ENCODE results near the gene SP7. TPM values are rescaled to one million over a fixed set of nuclear protein-coding genes. Genes with fewer than 3 reads are reported as not detected.

The SP7 gene
- total and polyA plus RNA-seq, 4 donors: not detected

DNA sequence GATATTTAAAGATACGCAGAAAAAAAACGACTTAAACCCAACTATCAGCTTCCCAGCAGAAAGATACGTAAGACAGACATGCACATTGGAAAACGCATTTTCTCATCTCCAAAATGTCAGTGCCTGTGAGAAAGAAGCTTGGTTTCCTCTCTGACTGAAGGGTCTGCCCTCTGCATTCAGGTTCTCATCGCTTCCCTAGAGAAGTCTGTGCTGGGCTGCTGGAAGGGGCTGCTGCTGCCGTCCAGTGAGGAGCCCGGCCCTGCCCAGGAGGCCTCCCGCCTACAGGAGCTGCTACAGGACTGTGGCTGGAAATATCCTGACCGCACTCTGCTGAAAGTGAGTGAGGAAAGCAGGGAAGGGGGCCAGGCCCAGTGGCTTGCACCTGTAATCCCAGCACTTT, 45.5 kb downstream of the SP7 start:
- no peaks in the 10 kb centered on the region for H3K9me3 ChIP-seq (ENCODE audit: control insufficient read depth in 4 of 4, insufficient read depth in 3 of 4, low read length in 3 of 4)
- no peak overlapping the region for H3K9ac ChIP-seq (ENCODE audit: insufficient read depth in 1 of 2, low read length in 2 of 2)
- H3K4me3 ChIP-seq: no peak overlapping the region
- TF ChIP-seq, protein P1, sequence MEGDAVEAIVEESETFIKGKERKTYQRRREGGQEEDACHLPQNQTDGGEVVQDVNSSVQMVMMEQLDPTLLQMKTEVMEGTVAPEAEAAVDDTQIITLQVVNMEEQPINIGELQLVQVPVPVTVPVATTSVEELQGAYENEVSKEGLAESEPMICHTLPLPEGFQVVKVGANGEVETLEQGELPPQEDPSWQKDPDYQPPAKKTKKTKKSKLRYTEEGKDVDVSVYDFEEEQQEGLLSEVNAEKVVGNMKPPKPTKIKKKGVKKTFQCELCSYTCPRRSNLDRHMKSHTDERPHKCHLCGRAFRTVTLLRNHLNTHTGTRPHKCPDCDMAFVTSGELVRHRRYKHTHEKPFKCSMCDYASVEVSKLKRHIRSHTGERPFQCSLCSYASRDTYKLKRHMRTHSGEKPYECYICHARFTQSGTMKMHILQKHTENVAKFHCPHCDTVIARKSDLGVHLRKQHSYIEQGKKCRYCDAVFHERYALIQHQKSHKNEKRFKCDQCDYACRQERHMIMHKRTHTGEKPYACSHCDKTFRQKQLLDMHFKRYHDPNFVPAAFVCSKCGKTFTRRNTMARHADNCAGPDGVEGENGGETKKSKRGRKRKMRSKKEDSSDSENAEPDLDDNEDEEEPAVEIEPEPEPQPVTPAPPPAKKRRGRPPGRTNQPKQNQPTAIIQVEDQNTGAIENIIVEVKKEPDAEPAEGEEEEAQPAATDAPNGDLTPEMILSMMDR (IDR thresholded peaks at IDR 0.05; ENCODE audit: control extremely low read depth, extremely low read depth): no peak
- DNase-seq (no peak), ATAC-seq (ENCODE audit: insufficient read depth, low FRiP score) (no peak)
- no peaks in the 10 kb centered on the region for H3K27me3 ChIP-seq (ENCODE audit: control insufficient read depth in 3 of 3, insufficient read depth in 3 of 3, low read length in 2 of 3)
- WGBS, 2 donors: 93 to 98% methylated on average over 9 of the region's 9 CpGs
- no peak overlapping the region for H3K27ac ChIP-seq (ENCODE audit: low read depth in 1 of 2, low read length in 1 of 2)
- peaks cover 0 to 14% (median 4%) of the 10 kb centered on the region in 4 donors for H3K36me3 ChIP-seq (ENCODE audit: control insufficient read depth in 4 of 4, insufficient read depth in 4 of 4, low read length in 4 of 4)
- H3K4me1 ChIP-seq (ENCODE audit: control insufficient read depth in 5 of 5, insufficient read depth in 5 of 5, low read length in 5 of 5): peaks cover 0 to 8% (median 0%) of the 10 kb centered on the region in 5 donors

DNA sequence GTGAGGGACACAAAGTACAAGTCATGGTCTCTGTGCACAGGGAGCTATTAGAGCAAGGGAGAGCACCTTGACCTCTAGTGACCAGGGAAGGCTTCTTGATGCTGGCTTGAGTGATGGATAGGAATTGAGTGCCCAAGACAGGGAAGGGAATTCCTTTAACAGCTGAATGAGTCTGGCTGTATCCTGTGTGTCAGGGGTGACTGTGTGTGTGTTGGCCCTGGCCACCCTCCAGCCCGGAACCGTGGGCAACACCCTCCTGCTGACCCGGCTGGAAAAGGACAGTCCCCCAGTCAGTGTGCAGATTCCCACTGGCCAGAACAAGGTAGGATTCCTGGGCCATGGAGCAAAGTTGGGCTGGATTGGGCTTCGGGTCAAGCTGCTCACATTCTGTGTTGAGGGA, 46.3 kb downstream of the SP7 start:
- TF ChIP-seq, protein P1 (IDR thresholded peaks at IDR 0.05; ENCODE audit: control extremely low read depth, extremely low read depth): no peak
- WGBS, 2 donors: 81 to 88% methylated on average over 4 of the region's 4 CpGs
- no peak overlapping the region for H3K9ac ChIP-seq (ENCODE audit: insufficient read depth in 1 of 2, low read length in 2 of 2)
- H3K4me3 ChIP-seq: no peak overlapping the region
- no peaks in the 10 kb centered on the region for H3K9me3 ChIP-seq (ENCODE audit: control insufficient read depth in 4 of 4, insufficient read depth in 3 of 4, low read length in 3 of 4)
- H3K27ac ChIP-seq (ENCODE audit: low read depth in 1 of 2, low read length in 1 of 2): no peak overlapping the region
- H3K36me3 ChIP-seq (ENCODE audit: control insufficient read depth in 4 of 4, insufficient read depth in 4 of 4, low read length in 4 of 4): peaks cover 0 to 14% (median 4%) of the 10 kb centered on the region in 4 donors
- no peak for DNase-seq
- H3K4me1 ChIP-seq (ENCODE audit: control insufficient read depth in 5 of 5, insufficient read depth in 5 of 5, low read length in 5 of 5): peaks cover 0 to 5% (median 0%) of the 10 kb centered on the region in 5 donors
- no peaks in the 10 kb centered on the region for H3K27me3 ChIP-seq (ENCODE audit: control insufficient read depth in 3 of 3, insufficient read depth in 3 of 3, low read length in 2 of 3)
- ATAC-seq (ENCODE audit: insufficient read depth, low FRiP score): no peak

DNA sequence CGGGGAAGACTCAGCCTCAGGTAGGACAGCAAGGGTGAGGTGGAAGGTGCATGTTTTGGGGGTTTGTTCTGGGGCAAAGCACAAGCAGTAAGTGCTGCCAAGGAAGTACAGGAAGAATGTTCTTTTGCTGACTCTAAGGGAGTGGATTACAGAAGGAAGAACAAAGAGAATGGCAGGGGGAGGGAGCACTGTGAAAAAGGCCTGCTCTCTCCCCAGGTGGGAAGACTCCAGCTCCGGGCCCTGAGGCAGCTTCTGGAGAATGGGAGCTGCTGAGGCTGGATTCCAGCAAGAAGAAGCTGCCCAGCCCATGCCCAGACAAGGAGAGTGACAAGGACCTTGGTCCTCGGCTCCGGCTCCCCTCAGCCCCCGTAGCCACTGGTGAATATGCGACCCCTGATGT, 47.8 kb downstream of the SP7 start:
- Histone ChIP-seq H3K9ac (ENCODE audit: insufficient read depth in 1 of 2, low read length in 2 of 2) (no peak overlapping the region), H3K36me3 (ENCODE audit: control insufficient read depth in 4 of 4, insufficient read depth in 4 of 4, low read length in 4 of 4) (peaks cover 0 to 16% (median 2%) of the 10 kb centered on the region in 4 donors), H3K4me1 (ENCODE audit: control insufficient read depth in 5 of 5, insufficient read depth in 5 of 5, low read length in 5 of 5) (no peaks in the 10 kb centered on the region), H3K4me3 (no peak overlapping the region), H3K27ac (ENCODE audit: low read depth in 1 of 2, low read length in 1 of 2) (no peak overlapping the region), H3K27me3 (ENCODE audit: control insufficient read depth in 3 of 3, insufficient read depth in 3 of 3, low read length in 2 of 3) (no peaks in the 10 kb centered on the region), H3K9me3 (ENCODE audit: control insufficient read depth in 4 of 4, insufficient read depth in 3 of 4, low read length in 3 of 4) (no peaks in the 10 kb centered on the region)
- 95 to 96% methylated on average over 6 of the region's 6 CpGs for WGBS, 2 donors
- ATAC-seq (ENCODE audit: insufficient read depth, low FRiP score) (no peak), DNase-seq (no peak)
- TF ChIP-seq, protein P1 (IDR thresholded peaks at IDR 0.05; ENCODE audit: control extremely low read depth, extremely low read depth): no peak

- ATAC-seq (ENCODE audit: insufficient read depth, low FRiP score): peak; percentile 62
- Histone ChIP-seq H3K4me1 (ENCODE audit: control insufficient read depth in 5 of 5, insufficient read depth in 5 of 5, low read length in 5 of 5) (no peaks in the 10 kb centered on the region), H3K9me3 (ENCODE audit: control insufficient read depth in 4 of 4, insufficient read depth in 3 of 4, low read length in 3 of 4) (no peaks in the 10 kb centered on the region), H3K27ac (ENCODE audit: low read depth in 1 of 2, low read length in 1 of 2) (no peak overlapping the region), H3K36me3 (ENCODE audit: control insufficient read depth in 4 of 4, insufficient read depth in 4 of 4, low read length in 4 of 4) (peaks cover 0 to 15% (median 2%) of the 10 kb centered on the region in 4 donors), H3K27me3 (ENCODE audit: control insufficient read depth in 3 of 3, insufficient read depth in 3 of 3, low read length in 2 of 3) (no peaks in the 10 kb centered on the region), H3K4me3 (no peak overlapping the region), H3K9ac (ENCODE audit: insufficient read depth in 1 of 2, low read length in 2 of 2) (no peak overlapping the region)
- DNase-seq: peak; percentile 38 to 60 (median 59)
- TF ChIP-seq, protein P1 (IDR thresholded peaks at IDR 0.05; ENCODE audit: control extremely low read depth, extremely low read depth): peak; percentile 60
- 84 to 87% methylated on average over 11 of the region's 11 CpGs for WGBS, 2 donors
These were observed 48.4 kb downstream of the SP7 start for GRCh38 chr12:53287741-53288216.
